ENCODE results near the gene MSANTD2. TPM values are rescaled to one million over a fixed set of nuclear protein-coding genes. Genes with fewer than 3 reads are reported as not detected.

Gene MSANTD2
- total and polyA plus RNA-seq, 4 donors, result 1.6 to 7.7 (median 2.3) TPM

DNA sequence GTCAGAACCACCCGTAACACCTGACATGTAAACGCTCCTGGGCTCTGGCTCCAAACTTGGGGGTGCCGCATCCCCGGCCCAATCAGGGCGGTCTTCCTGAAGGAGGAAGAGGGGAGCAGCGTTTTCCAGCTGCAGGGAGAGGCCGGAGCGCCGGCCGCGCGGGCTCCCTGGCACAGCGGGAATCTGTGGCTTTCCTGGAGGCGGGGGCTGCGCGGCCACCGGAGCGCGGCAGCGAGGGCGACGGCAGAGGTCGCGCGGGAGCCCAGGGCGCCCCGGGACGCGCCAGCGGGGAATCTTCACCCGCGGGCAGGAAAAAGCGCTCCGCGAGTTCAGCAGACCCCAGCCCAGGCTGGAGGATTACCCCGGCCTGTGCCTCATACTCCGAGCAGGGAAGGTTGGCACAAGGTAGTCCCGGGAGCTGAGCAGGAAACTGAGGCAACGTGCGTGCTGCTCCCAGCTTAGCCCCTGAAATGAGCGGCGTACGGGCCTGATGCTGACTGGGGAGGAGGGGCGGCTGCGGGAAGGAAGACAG lies 37.5 kb downstream of the MSANTD2 start (continued):
- no peak for TF ChIP-seq FOXA2 (IDR thresholded peaks at IDR 0.05)

DNA sequence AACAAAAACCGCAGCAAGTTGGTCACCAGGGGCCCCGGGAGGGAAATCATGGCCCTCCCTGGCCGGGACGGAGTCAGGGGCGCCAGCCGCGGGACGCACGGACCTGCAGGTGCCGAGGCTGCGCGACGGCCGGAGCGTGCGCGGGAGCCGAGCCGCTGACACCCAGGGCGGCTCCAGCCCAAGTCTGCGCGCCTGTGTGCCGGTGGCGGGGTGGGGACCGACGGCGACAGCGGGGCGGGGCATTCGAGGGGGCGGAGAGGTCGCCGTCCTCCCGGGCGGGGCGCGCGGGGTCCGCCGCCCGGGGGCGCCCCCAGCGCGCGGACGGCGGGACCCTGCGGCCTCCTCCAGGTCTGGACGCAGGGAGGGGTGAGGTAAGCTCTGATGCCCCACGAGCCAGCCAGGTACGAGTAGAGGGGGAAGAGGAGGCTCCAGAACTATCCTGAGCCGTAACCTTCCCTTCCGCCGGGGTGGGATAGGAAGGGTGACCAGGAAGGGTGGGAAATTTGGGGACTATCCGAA lies 38.0 kb downstream of the MSANTD2 start, which contains the start of gene ESAM:
Gene ESAM (minus strand): TSS at position 186 of the 519 bp plus-strand sequence. CDS start 136 bp downstream, at position 50.
- peaks cover 0 to 1% (median under 1%) of the 10 kb centered on the region in 4 donors for H3K36me3 ChIP-seq (ENCODE audit: control insufficient read depth in 4 of 4, insufficient read depth in 3 of 4, low read depth in 1 of 4, low read length in 3 of 4)
- DNase-seq (ENCODE audit: low spot score), result no peak
- peak within 1 kb of the TSS; percentile 82 to 84 for H3K27ac ChIP-seq (ENCODE audit: low read depth in 1 of 2, low read length in 2 of 2)
- H3K27me3 ChIP-seq (ENCODE audit: control insufficient read depth in 4 of 4, insufficient read depth in 4 of 4, low read length in 3 of 4), result peaks cover 0 to 8% (median 5%) of the 10 kb centered on the region in 4 donors
- no peaks in the 10 kb centered on the region for H3K9me3 ChIP-seq (ENCODE audit: control insufficient read depth in 4 of 4, low read length in 3 of 4)
- under 1% methylated on average over 55 of the region's 55 CpGs for WGBS
- peak within 1 kb of the TSS; percentile 42 to 68 (median 60) for H3K4me3 ChIP-seq (ENCODE audit: low read depth in 1 of 3, low read length in 3 of 3)
- peak within 1 kb of the TSS; percentile 3 to 43 for H3K9ac ChIP-seq (ENCODE audit: low read depth in 1 of 2, low read length in 2 of 2)
- TF ChIP-seq EGR1 (IDR thresholded peaks at IDR 0.05; ENCODE audit: low read depth in 2 of 2), result no peak
- TF ChIP-seq RXRA (IDR thresholded peaks at IDR 0.05), result no peak
- TF ChIP-seq, protein P1, sequence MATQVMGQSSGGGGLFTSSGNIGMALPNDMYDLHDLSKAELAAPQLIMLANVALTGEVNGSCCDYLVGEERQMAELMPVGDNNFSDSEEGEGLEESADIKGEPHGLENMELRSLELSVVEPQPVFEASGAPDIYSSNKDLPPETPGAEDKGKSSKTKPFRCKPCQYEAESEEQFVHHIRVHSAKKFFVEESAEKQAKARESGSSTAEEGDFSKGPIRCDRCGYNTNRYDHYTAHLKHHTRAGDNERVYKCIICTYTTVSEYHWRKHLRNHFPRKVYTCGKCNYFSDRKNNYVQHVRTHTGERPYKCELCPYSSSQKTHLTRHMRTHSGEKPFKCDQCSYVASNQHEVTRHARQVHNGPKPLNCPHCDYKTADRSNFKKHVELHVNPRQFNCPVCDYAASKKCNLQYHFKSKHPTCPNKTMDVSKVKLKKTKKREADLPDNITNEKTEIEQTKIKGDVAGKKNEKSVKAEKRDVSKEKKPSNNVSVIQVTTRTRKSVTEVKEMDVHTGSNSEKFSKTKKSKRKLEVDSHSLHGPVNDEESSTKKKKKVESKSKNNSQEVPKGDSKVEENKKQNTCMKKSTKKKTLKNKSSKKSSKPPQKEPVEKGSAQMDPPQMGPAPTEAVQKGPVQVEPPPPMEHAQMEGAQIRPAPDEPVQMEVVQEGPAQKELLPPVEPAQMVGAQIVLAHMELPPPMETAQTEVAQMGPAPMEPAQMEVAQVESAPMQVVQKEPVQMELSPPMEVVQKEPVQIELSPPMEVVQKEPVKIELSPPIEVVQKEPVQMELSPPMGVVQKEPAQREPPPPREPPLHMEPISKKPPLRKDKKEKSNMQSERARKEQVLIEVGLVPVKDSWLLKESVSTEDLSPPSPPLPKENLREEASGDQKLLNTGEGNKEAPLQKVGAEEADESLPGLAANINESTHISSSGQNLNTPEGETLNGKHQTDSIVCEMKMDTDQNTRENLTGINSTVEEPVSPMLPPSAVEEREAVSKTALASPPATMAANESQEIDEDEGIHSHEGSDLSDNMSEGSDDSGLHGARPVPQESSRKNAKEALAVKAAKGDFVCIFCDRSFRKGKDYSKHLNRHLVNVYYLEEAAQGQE (IDR thresholded peaks at IDR 0.05), result no peak
- TF ChIP-seq GABPA (IDR thresholded peaks at IDR 0.05 in 1 of 2, conservative IDR thresholded peaks at IDR 0.05 in 1 of 2), result no peak
- no peak for TF ChIP-seq HNF4G (IDR thresholded peaks at IDR 0.05)
- no peak for TF ChIP-seq FOXA2 (IDR thresholded peaks at IDR 0.05)
- TF ChIP-seq HNF4A (conservative IDR thresholded peaks at IDR 0.05), result no peak
- TF ChIP-seq, protein P2, sequence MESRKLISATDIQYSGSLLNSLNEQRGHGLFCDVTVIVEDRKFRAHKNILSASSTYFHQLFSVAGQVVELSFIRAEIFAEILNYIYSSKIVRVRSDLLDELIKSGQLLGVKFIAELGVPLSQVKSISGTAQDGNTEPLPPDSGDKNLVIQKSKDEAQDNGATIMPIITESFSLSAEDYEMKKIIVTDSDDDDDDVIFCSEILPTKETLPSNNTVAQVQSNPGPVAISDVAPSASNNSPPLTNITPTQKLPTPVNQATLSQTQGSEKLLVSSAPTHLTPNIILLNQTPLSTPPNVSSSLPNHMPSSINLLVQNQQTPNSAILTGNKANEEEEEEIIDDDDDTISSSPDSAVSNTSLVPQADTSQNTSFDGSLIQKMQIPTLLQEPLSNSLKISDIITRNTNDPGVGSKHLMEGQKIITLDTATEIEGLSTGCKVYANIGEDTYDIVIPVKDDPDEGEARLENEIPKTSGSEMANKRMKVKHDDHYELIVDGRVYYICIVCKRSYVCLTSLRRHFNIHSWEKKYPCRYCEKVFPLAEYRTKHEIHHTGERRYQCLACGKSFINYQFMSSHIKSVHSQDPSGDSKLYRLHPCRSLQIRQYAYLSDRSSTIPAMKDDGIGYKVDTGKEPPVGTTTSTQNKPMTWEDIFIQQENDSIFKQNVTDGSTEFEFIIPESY (IDR thresholded peaks at IDR 0.05), result no peak
- peaks cover 18 to 39% (median 22%) of the 10 kb centered on the region in 4 donors for H3K4me1 ChIP-seq (ENCODE audit: control insufficient read depth in 4 of 4, insufficient read depth in 4 of 4, low read length in 3 of 4)

DNA sequence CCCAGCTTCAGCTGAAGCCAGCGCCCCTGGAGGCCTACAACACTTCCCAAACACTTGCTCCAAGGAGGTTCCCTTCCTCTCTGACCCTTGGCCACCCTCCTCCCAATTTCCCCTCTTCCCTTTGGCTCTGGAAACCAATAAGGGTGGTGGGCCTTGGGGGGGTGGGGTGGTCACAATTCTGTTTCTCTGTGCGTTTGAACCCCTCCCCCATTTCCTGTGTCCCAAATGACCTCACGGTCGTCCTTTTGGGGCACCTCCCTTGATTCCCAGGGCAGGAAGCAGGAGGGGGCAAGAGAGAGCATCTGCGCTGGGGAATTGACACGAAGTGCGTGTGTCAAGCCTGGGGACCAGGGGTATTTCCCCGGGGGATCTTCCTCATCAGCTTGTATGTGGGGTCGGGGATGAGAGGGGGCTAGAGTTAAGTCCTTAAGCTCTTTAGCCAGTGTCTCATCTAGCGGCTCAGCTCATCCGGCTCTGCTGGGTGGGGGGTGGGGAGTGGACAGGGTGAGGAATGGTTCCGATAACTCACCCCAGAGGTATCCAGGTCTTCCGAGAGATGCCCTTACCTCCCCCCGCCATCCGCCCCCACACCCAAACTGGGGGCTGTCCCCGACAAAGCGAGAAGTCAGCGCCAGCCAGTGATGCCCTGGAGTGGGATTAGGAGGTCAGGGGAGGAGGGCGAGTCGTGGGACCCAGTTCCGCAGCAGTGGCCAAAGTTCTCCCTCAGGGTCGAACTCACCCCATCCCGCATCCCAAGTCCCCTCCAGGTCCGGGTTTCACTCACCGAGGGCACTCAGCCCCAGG lies 38.7 kb downstream of the MSANTD2 start:
- Histone ChIP-seq H3K4me3 (ENCODE audit: low read depth in 1 of 3, low read length in 3 of 3) (peak overlapping the region; percentile 42 to 60 (median 52)), H3K4me1 (ENCODE audit: control insufficient read depth in 4 of 4, insufficient read depth in 4 of 4, low read length in 3 of 4) (peaks cover 18 to 39% (median 22%) of the 10 kb centered on the region in 4 donors), H3K36me3 (ENCODE audit: control insufficient read depth in 4 of 4, insufficient read depth in 3 of 4, low read depth in 1 of 4, low read length in 3 of 4) (no peaks in the 10 kb centered on the region), H3K27me3 (ENCODE audit: control insufficient read depth in 4 of 4, insufficient read depth in 4 of 4, low read length in 3 of 4) (peaks cover 0 to 8% (median 5%) of the 10 kb centered on the region in 4 donors), H3K9me3 (ENCODE audit: control insufficient read depth in 4 of 4, low read length in 3 of 4) (no peaks in the 10 kb centered on the region), H3K9ac (ENCODE audit: low read depth in 1 of 2, low read length in 2 of 2) (peak overlapping the region in 1 of 2 donors; percentile 43), H3K27ac (ENCODE audit: low read depth in 1 of 2, low read length in 2 of 2) (peak overlapping the region; percentile 82 to 84)
- no peak for DNase-seq (ENCODE audit: low spot score)
- WGBS, result 12% methylated on average over 25 of the region's 25 CpGs
- peak; percentile 8 to 43 for TF ChIP-seq RXRA (IDR thresholded peaks at IDR 0.05)
- TF ChIP-seq NR2F2 (IDR thresholded peaks at IDR 0.05), result peak; percentile 61
- TF ChIP-seq, protein P1 (IDR thresholded peaks at IDR 0.05), result no peak

All from liver (tissue), 9 donors.